HepG2 (cell line): ENCODE measurements around the gene FABP1.
A peak's percentile ranks its signal among the peaks of the same experiment; 100 is the strongest.

Experiments used
- AFF4 ChIP-seq: sonication (generic); formaldehyde crosslinking; IDR thresholded peaks from 2 replicates; pipeline ENCODE4 v1.4.0; 2020; ENCODE audit warnings: missing genetic modification reagents
- ATF3 ChIP-seq: sonication (generic); formaldehyde crosslinking; IDR thresholded peaks from 2 replicates; pipeline ENCODE4 v1.4.0; 2020; ENCODE audit warnings: missing genetic modification reagents
- HCFC1 ChIP-seq: fragments of 150-350 bp; IDR thresholded peaks from 2 replicates; pipeline ENCODE4 v1.6.1; 2014; ENCODE audit warnings: low read depth, low read length
- JUN ChIP-seq: sonication (generic); formaldehyde crosslinking; IDR thresholded peaks from 2 replicates; pipeline ENCODE4 v1.4.0; 2020; ENCODE audit warnings: mild to moderate bottlenecking, missing genetic modification reagents
- POLR2AphosphoS5 ChIP-seq: IDR thresholded peaks from 2 replicates; pipeline ENCODE4 v1.6.1; 2012; ENCODE audit warnings: low read depth, low read length
- TFE3 ChIP-seq: IDR thresholded peaks from 2 replicates; pipeline ENCODE4 v1.6.1; 2016
- UBTF ChIP-seq: sonication (generic); formaldehyde crosslinking; IDR thresholded peaks from 2 replicates; pipeline ENCODE4 v1.4.0; 2020; ENCODE audit warnings: mild to moderate bottlenecking, missing genetic modification reagents
- ZNF350 ChIP-seq: sonication (generic); formaldehyde crosslinking; IDR thresholded peaks from 2 replicates; pipeline ENCODE4 v1.4.0; 2020; ENCODE audit warnings: mild to moderate bottlenecking, low read depth, missing genetic modification reagents, borderline replicate concordance
- ZNF501 ChIP-seq: sonication (generic); formaldehyde crosslinking; IDR thresholded peaks from 2 replicates; pipeline ENCODE4 v1.5.1; 2020; ENCODE audit warnings: mild to moderate bottlenecking, moderate library complexity, missing genetic modification reagents
- ZNF510 ChIP-seq: sonication (generic); formaldehyde crosslinking; IDR thresholded peaks from 2 replicates; pipeline ENCODE4 v1.4.0; 2020; ENCODE audit warnings: low read depth, mild to moderate bottlenecking, missing genetic modification reagents
- ZNF850 ChIP-seq: sonication (generic); formaldehyde crosslinking; conservative IDR thresholded peaks from 2 replicates; pipeline ENCODE4 v1.9.0; 2021; ENCODE audit warnings: mild to moderate bottlenecking, missing genetic modification reagents

- TF ChIP-seq ZNF850: no peak
- TF ChIP-seq ZNF510 (CRISPR knock-in tag): 0 out of 2 replicates have a peak, but pooled peaks have one; percentile 34
- TF ChIP-seq ATF3 (CRISPR knock-in tag): no peak
- TF ChIP-seq POLR2AphosphoS5: peak; percentile 20
- TF ChIP-seq HCFC1: no peak
- no peak for TF ChIP-seq ZNF350 (CRISPR knock-in tag)
- no peak; the same call in 1 of the 2 replicates for TF ChIP-seq AFF4
- peak; percentile 28; the same call in 1 of the 2 replicates for TF ChIP-seq UBTF (CRISPR knock-in tag)
- peak; percentile 71 for TF ChIP-seq ZNF501 (CRISPR knock-in tag)
- no peak for TF ChIP-seq JUN (CRISPR knock-in tag)
- TF ChIP-seq TFE3 (CRISPR knock-in tag): no peak
Measured at GRCh38 chr2:88125924-88126771, 1.7 kb downstream of the FABP1 start.
